IPS-20b (cell line): ENCODE results near the gene TST.

Source experiments
- H3K27ac ChIP-seq: one replicate; pipeline ENCODE4 v1.5.1; 2013; ENCODE audit warnings: low read length
- H3K27me3 ChIP-seq: 2 replicates; pipeline ENCODE4 v1.6.1; 2013; ENCODE audit warnings: mild to moderate bottlenecking, low read length, inconsistent platforms; ENCODE audit not compliant: insufficient read depth
- H3K36me3 ChIP-seq: 2 replicates; pipeline ENCODE4 v1.6.1; 2013; ENCODE audit warnings: low read depth, mild to moderate bottlenecking, inconsistent platforms, low read length, moderate library complexity; ENCODE audit not compliant: insufficient read depth
- H3K4me1 ChIP-seq: 2 replicates; pipeline ENCODE4 v1.6.1; 2013; ENCODE audit warnings: mild to moderate bottlenecking, control low read depth, inconsistent platforms, low read length, moderate library complexity; ENCODE audit not compliant: insufficient read depth
- H3K4me3 ChIP-seq: 2 replicates; pipeline ENCODE4 v1.5.1; 2013; ENCODE audit warnings: mild to moderate bottlenecking, low read length, inconsistent platforms
- H3K9ac ChIP-seq: 2 replicates; pipeline ENCODE4 v1.6.1; 2013; ENCODE audit warnings: low read depth, mild to moderate bottlenecking, inconsistent platforms, low read length, moderate library complexity
- H3K9me3 ChIP-seq: 2 replicates; pipeline ENCODE4 v1.6.1; 2013; ENCODE audit warnings: mild to moderate bottlenecking, low read depth, low read length, inconsistent platforms; ENCODE audit not compliant: insufficient read depth

Gene TST

DNA sequence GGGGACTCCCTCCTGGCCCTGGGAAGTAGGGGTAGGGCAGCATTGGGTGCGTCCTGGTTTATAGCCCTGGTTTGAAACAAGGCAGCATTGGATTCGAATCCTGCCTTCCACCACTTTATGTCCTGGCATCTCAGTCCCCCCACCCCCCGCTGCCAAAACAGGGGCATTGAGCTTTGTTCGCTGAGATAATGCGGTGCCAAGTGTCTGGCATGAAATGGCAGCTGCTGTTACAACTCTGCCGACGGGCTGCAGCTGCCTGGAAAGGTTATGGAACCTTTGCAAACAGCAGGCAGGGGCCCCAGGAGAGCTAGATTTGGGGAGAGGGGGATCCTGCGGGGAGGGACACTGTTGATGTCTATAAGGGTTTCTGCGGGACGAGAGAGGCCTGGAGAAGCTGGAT lies 1.9 kb downstream of the TST start:
- Histone ChIP-seq H3K9me3 (no peaks in the 10 kb centered on the region), H3K4me3 (no peak overlapping the region; the same call in 1 of the 2 replicates), H3K27me3 (no peaks in the 10 kb centered on the region), H3K27ac (no peak overlapping the region), H3K4me1 (peaks cover 8% of the 10 kb centered on the region; the same call in 1 of the 2 replicates), H3K9ac (no peak overlapping the region), H3K36me3 (peaks cover 19% of the 10 kb centered on the region)

DNA sequence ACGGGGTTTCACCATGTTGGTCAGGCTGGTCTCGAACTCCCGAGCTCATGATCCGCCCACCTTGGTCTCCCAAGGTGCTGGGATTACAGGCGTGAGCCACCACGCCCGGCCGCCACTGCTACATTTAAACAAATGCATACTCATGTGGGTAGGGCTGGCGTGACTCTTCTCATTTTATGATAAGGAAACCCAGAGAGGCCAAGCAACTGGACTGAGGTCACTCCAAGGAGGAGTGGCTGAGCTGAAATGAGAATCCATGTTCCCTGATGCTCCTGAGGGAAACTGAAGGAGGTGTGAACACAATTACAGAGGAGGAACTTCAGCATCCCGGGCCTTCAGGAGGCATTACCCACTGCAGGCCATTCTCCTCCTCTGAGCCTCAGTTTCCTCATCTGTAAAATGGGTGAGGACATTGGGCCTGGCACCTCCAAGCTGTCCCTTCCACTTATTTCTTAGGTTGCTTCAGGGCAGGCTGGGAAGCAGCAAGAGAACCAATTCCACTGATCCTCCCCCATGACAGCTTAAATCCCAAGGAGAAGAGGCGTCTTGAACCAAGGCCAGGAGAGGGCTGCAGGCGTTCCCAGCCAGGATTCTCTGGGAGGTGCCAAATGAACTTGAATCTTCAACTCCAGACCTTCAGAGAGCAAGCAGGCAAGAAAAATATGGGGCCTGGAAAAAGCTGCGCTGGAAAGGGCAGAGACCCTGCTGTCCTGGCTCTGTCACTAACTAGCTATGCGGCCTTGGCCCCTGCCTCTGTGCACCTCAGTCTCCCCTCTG lies 2.9 kb downstream of the TST start:
- Histone ChIP-seq H3K4me3 (no peak overlapping the region), H3K9ac (no peak overlapping the region), H3K27ac (no peak overlapping the region)

DNA sequence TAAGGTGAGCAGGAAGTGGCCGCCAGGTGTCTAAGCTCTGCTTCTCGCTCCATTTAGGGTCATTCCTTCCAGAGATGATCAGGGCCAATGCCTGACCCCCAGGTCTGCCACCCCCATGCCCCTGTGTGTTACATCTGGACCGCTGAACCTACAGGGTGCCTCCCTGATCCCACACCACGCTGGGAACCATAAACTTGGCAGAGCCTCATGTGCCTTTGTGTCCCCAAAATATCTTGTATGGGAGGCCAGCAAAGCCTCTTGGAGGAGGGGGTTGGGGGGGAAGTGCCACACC lies 3.7 kb downstream of the TST start:
- Histone ChIP-seq H3K9me3 (no peaks in the 10 kb centered on the region), H3K27ac (no peak overlapping the region), H3K27me3 (no peaks in the 10 kb centered on the region), H3K4me3 (no peak overlapping the region), H3K4me1 (peaks cover 8% of the 10 kb centered on the region; the same call in 1 of the 2 replicates), H3K36me3 (peaks cover 19% of the 10 kb centered on the region), H3K9ac (no peak overlapping the region)

More for the DNA sequence above, 2.9 kb downstream of the TST start:
- Histone ChIP-seq H3K4me1 (peaks cover 8% of the 10 kb centered on the region; the same call in 1 of the 2 replicates), H3K27me3 (no peaks in the 10 kb centered on the region), H3K9me3 (no peaks in the 10 kb centered on the region), H3K36me3 (peaks cover 19% of the 10 kb centered on the region)

DNA sequence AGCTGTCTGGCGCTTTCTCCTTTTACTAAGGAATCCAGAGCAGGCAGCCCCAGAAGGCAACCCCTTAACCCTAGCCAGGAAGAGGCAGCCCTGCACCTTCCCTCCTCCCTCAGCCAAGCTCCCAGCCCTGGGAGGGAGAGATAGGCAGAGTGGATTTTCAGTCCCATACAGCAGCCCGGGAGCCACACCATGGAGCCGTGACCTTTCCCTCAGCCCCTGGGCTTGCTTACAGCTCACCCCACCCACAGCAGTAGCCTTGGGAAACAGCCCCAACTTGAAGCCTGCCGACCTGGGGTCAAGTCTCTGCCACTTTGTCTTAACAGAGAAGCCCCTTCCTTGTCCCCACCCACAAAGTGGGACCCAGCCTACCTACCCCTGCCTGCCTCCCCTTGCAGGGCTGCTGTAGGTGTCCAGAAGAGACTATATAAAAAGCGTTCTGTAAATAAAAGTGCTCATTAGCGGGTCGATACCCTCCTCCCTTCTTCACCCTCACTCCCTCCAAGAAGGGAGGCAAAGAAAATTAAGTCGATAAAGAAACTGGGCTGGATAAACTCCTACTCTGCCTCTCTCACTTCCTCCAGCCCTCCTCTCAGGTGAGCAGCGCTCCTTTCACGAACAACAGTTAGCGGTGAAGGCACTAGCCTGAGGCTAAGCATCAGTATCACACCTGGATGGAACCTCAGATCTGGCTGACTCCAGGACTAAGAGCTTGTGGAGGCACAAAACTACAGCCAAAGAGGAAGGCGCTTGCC lies 4.2 kb downstream of the TST start:
- no peak overlapping the region for H3K9ac ChIP-seq
- peaks cover 19% of the 10 kb centered on the region for H3K36me3 ChIP-seq
- no peak overlapping the region for H3K27ac ChIP-seq
- no peaks in the 10 kb centered on the region for H3K9me3 ChIP-seq
- H3K4me3 ChIP-seq, result no peak overlapping the region
- 0 out of 2 replicates have a peak, but pooled peaks cover 2% of the 10 kb centered on the region for H3K27me3 ChIP-seq
- H3K4me1 ChIP-seq, result peaks cover 4% of the 10 kb centered on the region; the same call in 1 of the 2 replicates

DNA sequence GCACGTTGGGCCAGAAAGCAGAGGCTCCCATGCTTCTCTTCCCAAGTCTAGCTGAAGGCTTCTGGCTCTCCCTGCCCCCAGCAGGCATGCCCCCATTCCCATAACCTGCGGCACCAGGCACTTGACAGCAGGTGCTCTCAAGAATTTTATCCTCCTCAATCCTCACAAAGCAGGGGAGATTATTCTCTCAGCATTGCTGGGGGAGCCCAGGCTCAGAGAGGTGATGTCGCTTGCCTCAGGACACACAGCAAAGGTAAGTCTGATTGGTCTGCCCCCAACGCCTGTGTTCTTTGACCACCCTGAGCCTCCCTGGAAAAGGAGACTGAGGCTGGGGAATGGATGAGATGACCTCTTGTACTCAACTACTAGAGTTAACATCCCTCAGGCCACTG lies 4.8 kb downstream of the TST start:
- Histone ChIP-seq H3K9me3 (no peaks in the 10 kb centered on the region), H3K27ac (no peak overlapping the region), H3K9ac (no peak overlapping the region), H3K36me3 (peaks cover 19% of the 10 kb centered on the region), H3K4me1 (peaks cover 4% of the 10 kb centered on the region; the same call in 1 of the 2 replicates), H3K27me3 (peaks cover 8% of the 10 kb centered on the region; the same call in 1 of the 2 replicates), H3K4me3 (no peak overlapping the region)

GRCh38 chr22:37012956-37013355 lies 6.3 kb downstream of the TST start:
- H3K9ac ChIP-seq, result no peak overlapping the region
- H3K4me1 ChIP-seq, result peaks cover 4% of the 10 kb centered on the region; the same call in 1 of the 2 replicates
- H3K36me3 ChIP-seq, result peaks cover 15% of the 10 kb centered on the region
- no peaks in the 10 kb centered on the region for H3K9me3 ChIP-seq
- peaks cover 21% of the 10 kb centered on the region; the same call in 1 of the 2 replicates for H3K27me3 ChIP-seq
- no peak overlapping the region for H3K27ac ChIP-seq
- no peak overlapping the region for H3K4me3 ChIP-seq

- no peak overlapping the region for H3K27ac ChIP-seq
- H3K27me3 ChIP-seq, result peaks cover 26% of the 10 kb centered on the region
- peaks cover 4% of the 10 kb centered on the region; the same call in 1 of the 2 replicates for H3K4me1 ChIP-seq
- H3K9me3 ChIP-seq, result no peaks in the 10 kb centered on the region
- H3K36me3 ChIP-seq, result peaks cover 10% of the 10 kb centered on the region; the same call in 1 of the 2 replicates
- H3K4me3 ChIP-seq, result no peak overlapping the region
- H3K9ac ChIP-seq, result no peak overlapping the region
These were observed 6.9 kb downstream of the TST start for GRCh38 chr22:37012262-37012904.

- Histone ChIP-seq H3K36me3 (peaks cover 4% of the 10 kb centered on the region; the same call in 1 of the 2 replicates), H3K27ac (no peak overlapping the region), H3K9me3 (no peaks in the 10 kb centered on the region), H3K27me3 (peaks cover 36% of the 10 kb centered on the region), H3K9ac (no peak overlapping the region), H3K4me3 (no peak overlapping the region), H3K4me1 (peaks cover 4% of the 10 kb centered on the region; the same call in 1 of the 2 replicates)
These were observed 7.8 kb downstream of the TST start for GRCh38 chr22:37011472-37011871.

- H3K36me3 ChIP-seq, result no peaks in the 10 kb centered on the region
- peaks cover 4% of the 10 kb centered on the region; the same call in 1 of the 2 replicates for H3K4me1 ChIP-seq
- H3K27ac ChIP-seq, result no peak overlapping the region
- no peaks in the 10 kb centered on the region for H3K9me3 ChIP-seq
- H3K27me3 ChIP-seq, result peaks cover 36% of the 10 kb centered on the region
- H3K4me3 ChIP-seq, result no peak overlapping the region
- no peak overlapping the region for H3K9ac ChIP-seq
These were observed 8.3 kb downstream of the TST start for GRCh38 chr22:37010976-37011375.

DNA sequence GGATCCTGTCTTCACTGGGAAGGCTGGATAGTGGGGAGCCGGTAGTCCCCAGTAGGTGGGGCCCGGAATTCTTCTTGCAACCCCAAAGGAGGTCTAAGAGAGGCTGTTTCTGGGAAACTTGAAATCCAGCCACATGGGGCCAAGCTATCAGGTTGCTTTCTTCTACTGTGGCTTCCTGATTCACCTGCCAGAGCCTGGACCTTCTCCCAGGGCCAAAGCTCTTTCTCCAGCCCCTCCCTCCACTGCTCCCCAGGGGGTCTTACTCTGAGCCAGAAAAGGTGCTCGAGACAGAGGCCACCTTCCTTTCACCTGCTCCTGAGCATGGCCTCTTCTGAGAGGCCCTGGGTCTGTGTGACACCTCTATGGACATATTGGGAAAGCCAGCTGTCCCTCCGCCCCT lies 9.1 kb downstream of the TST start:
- Histone ChIP-seq H3K9me3 (no peaks in the 10 kb centered on the region), H3K4me3 (no peak overlapping the region), H3K27me3 (peaks cover 36% of the 10 kb centered on the region), H3K36me3 (no peaks in the 10 kb centered on the region), H3K4me1 (no peaks in the 10 kb centered on the region; the same call in 1 of the 2 replicates), H3K9ac (no peak overlapping the region), H3K27ac (no peak overlapping the region)

- no peaks in the 10 kb centered on the region for H3K4me1 ChIP-seq
- peaks cover 36% of the 10 kb centered on the region for H3K27me3 ChIP-seq
- H3K9me3 ChIP-seq, result no peaks in the 10 kb centered on the region
- no peak overlapping the region for H3K9ac ChIP-seq
- H3K4me3 ChIP-seq, result no peak overlapping the region
- no peaks in the 10 kb centered on the region for H3K36me3 ChIP-seq
- no peak overlapping the region for H3K27ac ChIP-seq
These were observed 9.8 kb downstream of the TST start for GRCh38 chr22:37009490-37009889.
